ENCODE data around the gene YY1.
A peak's percentile ranks its signal among the peaks of the same experiment; 100 is the strongest.

GRCh38 chr14:100240668-100241032, 1.7 kb downstream of the YY1 start:
- peak; percentile 22 for TF ChIP-seq CTCF (IDR thresholded peaks at IDR 0.05; ENCODE audit: low read depth, low read length, poor library complexity, severe bottlenecking)
- TF ChIP-seq EZH2phosphoT487 (IDR thresholded peaks at IDR 0.05; ENCODE audit: borderline replicate concordance, low read length) = no peak

Data from DOHH2 (cell line).